ENCODE results near the gene ABHD17A. TPM values are rescaled to one million over a fixed set of nuclear protein-coding genes. Genes with fewer than 3 reads are reported as not detected.

ABHD17A gene
- polyA plus RNA-seq, 1 experiment: 30.8 TPM

DNA sequence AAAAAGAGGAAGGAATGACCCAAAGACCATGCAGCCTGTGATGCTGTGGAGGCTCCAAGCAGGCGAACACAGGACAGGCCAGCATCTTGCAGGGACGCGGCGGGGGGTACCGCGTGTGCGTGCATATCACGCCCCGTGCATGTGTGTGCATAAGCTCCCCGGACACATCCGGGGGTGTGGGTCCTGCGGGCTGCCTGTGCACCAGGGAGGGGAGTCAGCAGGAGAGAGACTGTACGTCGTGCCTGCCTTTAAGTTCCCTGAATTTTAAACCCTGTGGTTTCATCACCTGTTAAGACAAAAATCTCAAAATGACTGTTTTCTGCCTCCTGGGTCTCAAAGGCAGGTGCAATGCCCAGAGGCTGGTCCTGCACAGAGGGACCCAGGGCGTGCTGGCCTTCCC is 36.5 kb upstream of the ABHD17A start:
- no peak overlapping the region for H3K4me3 ChIP-seq (ENCODE audit: low read depth, low read length)
- H3K9me3 ChIP-seq (ENCODE audit: control insufficient read depth, insufficient read depth, low read length): peaks cover 7% of the 10 kb centered on the region; the same call in 1 of the 2 replicates
- TF ChIP-seq, protein P1, sequence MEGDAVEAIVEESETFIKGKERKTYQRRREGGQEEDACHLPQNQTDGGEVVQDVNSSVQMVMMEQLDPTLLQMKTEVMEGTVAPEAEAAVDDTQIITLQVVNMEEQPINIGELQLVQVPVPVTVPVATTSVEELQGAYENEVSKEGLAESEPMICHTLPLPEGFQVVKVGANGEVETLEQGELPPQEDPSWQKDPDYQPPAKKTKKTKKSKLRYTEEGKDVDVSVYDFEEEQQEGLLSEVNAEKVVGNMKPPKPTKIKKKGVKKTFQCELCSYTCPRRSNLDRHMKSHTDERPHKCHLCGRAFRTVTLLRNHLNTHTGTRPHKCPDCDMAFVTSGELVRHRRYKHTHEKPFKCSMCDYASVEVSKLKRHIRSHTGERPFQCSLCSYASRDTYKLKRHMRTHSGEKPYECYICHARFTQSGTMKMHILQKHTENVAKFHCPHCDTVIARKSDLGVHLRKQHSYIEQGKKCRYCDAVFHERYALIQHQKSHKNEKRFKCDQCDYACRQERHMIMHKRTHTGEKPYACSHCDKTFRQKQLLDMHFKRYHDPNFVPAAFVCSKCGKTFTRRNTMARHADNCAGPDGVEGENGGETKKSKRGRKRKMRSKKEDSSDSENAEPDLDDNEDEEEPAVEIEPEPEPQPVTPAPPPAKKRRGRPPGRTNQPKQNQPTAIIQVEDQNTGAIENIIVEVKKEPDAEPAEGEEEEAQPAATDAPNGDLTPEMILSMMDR (IDR thresholded peaks at IDR 0.05; ENCODE audit: low read depth, low read length): no peak
- CTCF ChIA-PET: interaction anchor here (1.2 kb wide), 1 partner anchor 8 kb away, joined by 4 read pairs; no protein-coding TSS in a partner anchor
- H3K27ac ChIP-seq (ENCODE audit: low read depth, low read length): no peak overlapping the region
- H3K27me3 ChIP-seq (ENCODE audit: control insufficient read depth, insufficient read depth, low read length): no peaks in the 10 kb centered on the region
- no peak for DNase-seq (ENCODE audit: low read depth, low spot score)
- POLR2A ChIA-PET: no interaction called here

DNA sequence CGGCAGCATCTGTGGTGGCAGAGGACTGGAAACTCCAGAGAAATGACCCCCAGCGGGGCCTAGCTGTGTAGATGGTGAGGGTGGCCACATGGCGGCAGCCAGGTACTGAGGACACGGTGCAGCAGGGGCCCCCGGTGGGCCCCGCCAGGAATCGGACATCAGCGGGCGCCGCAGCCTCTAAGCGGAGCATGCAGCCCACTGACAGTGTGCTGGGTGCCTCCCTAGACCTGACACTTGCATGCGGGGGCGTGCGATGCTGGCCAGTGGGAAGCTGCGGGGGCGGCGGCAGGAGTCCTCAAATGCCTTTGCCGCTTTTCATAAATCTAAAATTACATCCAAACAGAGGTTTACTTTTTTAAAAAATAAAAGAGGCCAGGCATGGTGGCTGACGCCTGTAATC is 36.0 kb upstream of the ABHD17A start:
- Histone ChIP-seq H3K27me3 (ENCODE audit: control insufficient read depth, insufficient read depth, low read length) (no peaks in the 10 kb centered on the region), H3K4me3 (ENCODE audit: low read depth, low read length) (no peak overlapping the region), H3K9me3 (ENCODE audit: control insufficient read depth, insufficient read depth, low read length) (peaks cover 7% of the 10 kb centered on the region; the same call in 1 of the 2 replicates), H3K27ac (ENCODE audit: low read depth, low read length) (no peak overlapping the region)
- ChIA-PET POLR2A (no interaction called here), CTCF (interaction anchor here (1.2 kb wide), 1 partner anchor 9 kb away, joined by 4 read pairs; no protein-coding TSS in a partner anchor)
- DNase-seq (ENCODE audit: low read depth, low spot score): no peak
- TF ChIP-seq, protein P1 (IDR thresholded peaks at IDR 0.05; ENCODE audit: low read depth, low read length): no peak

DNA sequence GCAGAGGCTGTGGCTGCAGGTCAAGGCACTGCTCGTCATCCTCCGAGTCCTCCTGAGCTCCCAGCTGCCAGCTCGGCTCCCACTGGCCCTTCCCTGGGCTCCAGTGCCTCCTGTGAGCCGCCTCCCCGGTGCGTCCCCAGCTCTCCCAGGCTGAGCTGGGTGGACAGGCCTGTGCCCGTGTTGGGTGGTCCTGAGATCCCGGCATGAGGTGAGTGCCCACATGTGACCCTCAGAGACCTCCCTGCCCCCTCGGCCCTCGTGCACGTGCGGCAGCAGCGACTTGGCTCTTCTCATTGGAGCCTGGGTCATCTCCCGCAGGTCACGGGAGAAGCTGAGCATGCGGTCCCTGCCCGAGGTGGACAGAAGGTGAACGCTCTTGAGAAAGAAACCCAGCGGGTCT is 35.3 kb upstream of the ABHD17A start:
- ChIA-PET POLR2A (no interaction called here), CTCF (interaction anchor here (0.9 to 1.2 kb wide), 2 partner anchors 9 kb away, joined by 4 read pairs; no protein-coding TSS in a partner anchor)
- H3K27ac ChIP-seq (ENCODE audit: low read depth, low read length): no peak overlapping the region
- H3K9me3 ChIP-seq (ENCODE audit: control insufficient read depth, insufficient read depth, low read length): peaks cover 7% of the 10 kb centered on the region; the same call in 1 of the 2 replicates
- TF ChIP-seq, protein P1 (IDR thresholded peaks at IDR 0.05; ENCODE audit: low read depth, low read length): no peak
- H3K27me3 ChIP-seq (ENCODE audit: control insufficient read depth, insufficient read depth, low read length): no peaks in the 10 kb centered on the region
- H3K4me3 ChIP-seq (ENCODE audit: low read depth, low read length): no peak overlapping the region
- no peak for DNase-seq (ENCODE audit: low read depth, low spot score)

DNA sequence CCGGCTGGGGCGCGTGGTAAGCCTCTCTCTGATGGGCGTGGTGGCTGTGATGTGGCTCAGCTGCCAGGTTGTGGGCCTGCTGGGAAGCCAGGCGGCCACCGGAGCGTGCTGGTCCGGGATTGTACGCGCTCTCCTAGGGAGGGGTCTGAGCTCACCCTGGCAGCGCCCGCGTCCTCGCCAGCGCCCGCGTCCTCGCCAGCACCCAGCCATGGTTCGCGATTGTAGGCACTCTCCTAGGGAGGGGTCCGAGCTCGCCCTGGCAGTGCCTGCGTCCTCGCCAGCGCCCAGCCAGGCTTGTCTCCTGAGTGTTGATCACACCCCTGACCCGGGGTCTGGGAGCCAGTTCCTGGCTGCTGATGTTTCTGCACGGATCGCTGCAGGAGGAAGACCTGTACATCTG is 33.7 kb upstream of the ABHD17A start:
- no peak overlapping the region for H3K4me3 ChIP-seq (ENCODE audit: low read depth, low read length)
- POLR2A ChIA-PET: no interaction called here
- CTCF ChIA-PET: no interaction called here
- H3K9me3 ChIP-seq (ENCODE audit: control insufficient read depth, insufficient read depth, low read length): peaks cover 11% of the 10 kb centered on the region; the same call in 1 of the 2 replicates
- DNase-seq (ENCODE audit: low read depth, low spot score): no peak
- TF ChIP-seq, protein P1 (IDR thresholded peaks at IDR 0.05; ENCODE audit: low read depth, low read length): no peak
- H3K27me3 ChIP-seq (ENCODE audit: control insufficient read depth, insufficient read depth, low read length): no peaks in the 10 kb centered on the region
- no peak overlapping the region for H3K27ac ChIP-seq (ENCODE audit: low read depth, low read length)

DNA sequence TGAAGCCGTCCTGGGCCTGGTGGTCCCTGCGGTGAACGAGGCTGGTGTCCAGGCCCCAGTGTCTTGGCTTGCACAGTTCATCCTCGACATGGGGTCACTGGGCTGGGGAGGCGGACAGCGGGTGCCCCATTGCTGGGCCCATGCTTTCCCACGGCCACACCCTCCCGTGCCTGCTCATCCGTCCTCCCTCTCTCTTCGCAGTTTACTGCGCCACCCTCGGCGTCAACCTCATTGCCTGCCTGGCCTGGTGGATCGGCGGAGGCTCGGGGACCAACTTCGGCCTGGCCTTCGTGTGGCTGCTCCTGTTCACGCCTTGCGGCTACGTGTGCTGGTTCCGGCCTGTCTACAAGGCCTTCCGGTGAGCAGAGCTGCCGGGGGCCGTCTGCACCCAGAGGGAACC is 32.6 kb upstream of the ABHD17A start:
- ChIA-PET CTCF (no interaction called here), POLR2A (interaction anchor here (0.7 kb wide), 1 partner anchor 27 kb away, joined by 3 read pairs; no protein-coding TSS in a partner anchor)
- Histone ChIP-seq H3K4me3 (ENCODE audit: low read depth, low read length) (no peak overlapping the region), H3K9me3 (ENCODE audit: control insufficient read depth, insufficient read depth, low read length) (peaks cover 13% of the 10 kb centered on the region; the same call in 1 of the 2 replicates), H3K27me3 (ENCODE audit: control insufficient read depth, insufficient read depth, low read length) (no peaks in the 10 kb centered on the region), H3K27ac (ENCODE audit: low read depth, low read length) (no peak overlapping the region)
- no peak for DNase-seq (ENCODE audit: low read depth, low spot score)
- TF ChIP-seq, protein P1 (IDR thresholded peaks at IDR 0.05; ENCODE audit: low read depth, low read length): no peak

Measured in AG04450 (cell line).